Stromal cell of bone marrow (primary cell): ENCODE measurements around the gene PLSCR1.

Source experiments
- DNase-seq: peaks from one replicate; pipeline ENCODE4 v3.0.0-alpha.2; 2012; ENCODE audit warnings: low read depth

Gene PLSCR1, protein sequence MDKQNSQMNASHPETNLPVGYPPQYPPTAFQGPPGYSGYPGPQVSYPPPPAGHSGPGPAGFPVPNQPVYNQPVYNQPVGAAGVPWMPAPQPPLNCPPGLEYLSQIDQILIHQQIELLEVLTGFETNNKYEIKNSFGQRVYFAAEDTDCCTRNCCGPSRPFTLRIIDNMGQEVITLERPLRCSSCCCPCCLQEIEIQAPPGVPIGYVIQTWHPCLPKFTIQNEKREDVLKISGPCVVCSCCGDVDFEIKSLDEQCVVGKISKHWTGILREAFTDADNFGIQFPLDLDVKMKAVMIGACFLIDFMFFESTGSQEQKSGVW

DNA sequence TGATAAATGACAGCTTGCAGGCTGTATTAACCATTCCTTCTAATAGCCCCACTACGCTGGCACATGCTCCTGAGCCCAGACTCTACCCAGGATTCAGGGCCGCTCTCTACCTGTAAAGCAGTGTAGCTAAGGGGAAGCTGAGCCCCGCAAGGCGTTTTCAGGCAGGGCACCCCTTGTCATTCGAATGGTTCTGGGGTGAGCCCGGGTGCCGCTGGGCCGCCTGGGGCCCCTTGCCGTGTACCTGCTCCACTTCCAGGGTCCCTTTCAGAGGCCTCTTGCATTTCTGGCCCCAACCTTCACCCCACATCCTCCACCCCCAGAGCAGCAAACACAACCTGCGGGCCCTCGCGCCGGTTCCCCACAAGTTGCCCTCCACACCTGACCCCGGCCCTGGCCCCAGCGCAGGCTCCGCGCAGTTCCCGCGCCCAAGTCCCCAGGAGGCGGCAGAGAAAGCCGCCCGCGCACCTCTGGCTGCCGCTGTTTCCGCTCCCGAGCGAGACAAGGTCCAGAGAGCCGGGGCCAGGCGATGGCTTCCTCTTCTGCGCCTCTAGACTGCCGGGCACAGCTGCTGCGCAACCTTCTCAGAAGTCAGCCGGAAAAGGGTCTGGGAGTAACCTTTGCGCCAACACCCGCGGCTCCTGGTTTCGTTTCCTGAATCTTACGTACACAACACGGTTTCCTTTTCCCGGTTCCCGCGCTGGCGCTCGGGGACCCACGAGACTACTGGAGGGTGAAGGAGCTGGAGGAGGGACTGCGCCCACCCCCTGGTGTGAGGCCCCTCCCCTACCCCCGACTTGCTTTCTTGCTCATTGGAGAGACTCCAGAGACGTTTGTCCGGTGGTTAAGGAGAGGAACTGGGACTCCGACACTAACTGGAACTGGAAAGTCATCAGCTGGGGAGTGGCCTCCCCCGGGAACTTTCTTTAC is at the start of gene PLSCR1:
PLSCR1 (minus strand) TSS at position 606 of the 927 bp plus-strand sequence. CDS start 8,055 bp downstream, outside the sequence.
- DNase-seq: peak; percentile 92

DNA sequence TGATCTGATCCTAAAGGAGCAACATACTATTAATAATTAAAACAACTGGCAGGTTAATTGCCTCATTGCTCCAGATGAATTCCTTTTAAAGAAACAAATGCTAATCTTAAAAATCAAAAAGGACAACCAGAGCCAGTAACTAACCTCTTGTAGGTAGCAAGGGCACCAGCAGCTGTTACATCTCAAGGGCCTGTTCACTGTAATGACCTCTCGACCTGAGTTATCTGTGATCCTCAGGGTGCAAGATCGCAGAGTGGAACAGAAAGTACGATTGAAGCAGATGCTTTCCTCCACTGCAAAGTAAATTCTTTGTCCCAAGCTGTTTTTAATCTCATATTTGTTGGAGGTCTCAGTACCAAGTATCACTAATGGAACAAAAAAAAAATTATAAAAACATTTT is 49.4 kb upstream of the PLSCR1 start:
- DNase-seq: no peak

DNA sequence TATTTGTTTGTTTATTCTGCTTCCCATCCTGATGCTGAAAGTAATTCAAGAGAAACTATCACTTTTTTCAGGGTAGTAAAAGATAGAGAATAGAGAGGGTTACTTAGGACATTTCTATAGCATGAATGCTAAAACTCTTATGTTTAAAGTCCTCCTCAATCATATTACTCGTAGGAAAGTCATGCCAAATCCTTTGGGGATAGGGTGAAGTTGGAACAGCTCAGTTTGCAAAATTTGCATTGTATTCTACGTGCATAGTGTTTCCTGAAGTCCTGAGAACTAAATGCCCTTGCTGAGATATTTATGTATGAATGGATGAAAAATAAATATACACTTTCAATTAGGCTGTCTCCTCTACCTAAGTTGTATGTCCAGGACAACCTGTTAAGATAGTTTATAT is 46.1 kb upstream of the PLSCR1 start:
- peak; percentile 9 for DNase-seq

DNA sequence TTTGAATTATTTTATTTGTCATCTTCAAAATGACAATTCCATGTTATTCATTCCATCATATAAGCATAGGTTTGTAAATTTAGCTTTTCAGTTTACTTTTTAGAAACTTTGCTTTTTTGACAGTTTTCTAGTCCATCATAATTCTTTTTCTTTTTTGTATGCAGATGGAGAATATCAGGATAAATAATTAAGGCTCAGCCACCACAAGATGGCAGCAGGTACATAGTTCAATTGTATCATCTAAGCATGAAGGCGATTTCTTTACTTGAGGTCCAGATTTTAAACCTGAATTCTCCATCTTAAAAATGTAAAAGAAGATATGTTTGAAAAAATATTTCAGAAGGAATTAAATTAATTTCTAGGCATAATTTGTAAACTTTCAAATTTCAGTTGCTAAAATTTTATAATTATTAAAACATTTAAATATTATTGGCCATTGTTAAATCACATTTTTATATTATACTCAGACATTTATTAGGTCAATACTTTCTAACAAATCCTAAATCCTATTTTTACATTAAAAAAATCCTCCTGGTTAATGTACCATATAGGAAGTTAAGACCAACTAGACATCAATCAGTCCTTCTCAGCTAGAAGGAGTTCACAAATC is 45.6 kb upstream of the PLSCR1 start:
- DNase-seq: peak; percentile 37

DNA sequence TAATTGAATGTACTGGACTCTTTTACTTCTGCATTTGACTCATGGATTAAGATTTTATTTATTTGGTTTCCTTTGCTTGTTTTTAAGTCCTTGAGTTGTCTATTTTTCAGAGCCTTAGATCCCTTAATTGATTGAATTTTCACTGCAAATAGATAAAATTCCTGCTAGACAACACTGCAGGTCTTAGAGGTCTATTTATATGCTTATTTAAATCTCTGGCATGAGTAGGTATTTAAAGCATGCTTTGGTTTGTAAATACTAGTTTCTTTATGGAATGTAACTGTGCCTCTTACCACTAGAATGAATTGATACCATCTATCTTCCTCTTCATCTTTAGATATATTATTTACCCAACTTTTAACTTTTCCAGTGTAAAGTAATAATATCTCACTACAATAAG is 40.7 kb upstream of the PLSCR1 start:
- no peak for DNase-seq

DNA sequence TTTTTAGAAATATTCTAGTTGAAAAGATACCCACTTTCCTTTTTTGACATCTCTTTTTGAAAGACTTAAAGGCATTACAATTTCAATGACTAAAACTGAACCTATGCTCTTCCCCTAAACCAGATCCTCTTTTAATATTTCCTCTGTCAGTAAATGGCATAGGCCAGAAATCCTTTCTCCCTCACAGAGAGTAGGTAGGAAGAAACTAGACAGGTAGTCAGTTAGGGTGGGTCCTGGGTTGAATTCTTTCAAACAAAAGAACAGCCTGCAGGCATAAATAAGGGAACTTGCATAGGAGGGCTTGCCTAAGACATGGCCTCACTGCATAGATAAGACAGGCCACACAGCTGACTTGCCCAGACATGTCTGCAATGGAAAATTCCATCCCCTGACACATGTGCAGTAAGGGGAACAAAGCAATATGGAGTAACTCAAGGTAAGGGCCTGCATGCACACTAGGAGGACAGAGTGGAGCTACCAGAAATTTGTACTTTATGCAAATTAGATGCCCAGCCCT is 37.6 kb upstream of the PLSCR1 start:
- DNase-seq: no peak

DNA sequence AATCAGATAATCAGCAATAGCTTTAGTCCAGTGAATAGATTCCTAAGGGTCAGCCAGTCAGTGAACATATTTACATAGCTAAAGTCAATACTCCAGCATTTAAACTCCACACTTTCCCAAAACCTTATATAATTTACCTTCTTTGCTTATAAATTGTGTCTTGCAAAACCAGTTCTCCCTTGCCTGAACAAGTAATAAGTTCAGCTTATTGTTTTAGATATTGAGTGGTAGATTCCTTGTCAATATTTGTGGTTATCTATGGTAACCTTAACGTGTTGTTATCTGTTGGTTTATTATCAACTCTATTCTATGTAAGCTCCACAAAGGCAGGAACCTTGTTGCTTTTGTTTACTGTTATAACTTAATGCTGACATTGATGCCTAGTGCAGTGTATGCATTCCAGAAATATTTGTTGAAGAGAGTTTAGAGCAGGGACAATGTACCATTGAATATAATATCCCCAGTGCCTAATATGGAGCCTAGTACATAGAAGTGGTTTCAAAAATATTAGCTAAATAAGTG is 36.7 kb upstream of the PLSCR1 start:
- DNase-seq: no peak

DNA sequence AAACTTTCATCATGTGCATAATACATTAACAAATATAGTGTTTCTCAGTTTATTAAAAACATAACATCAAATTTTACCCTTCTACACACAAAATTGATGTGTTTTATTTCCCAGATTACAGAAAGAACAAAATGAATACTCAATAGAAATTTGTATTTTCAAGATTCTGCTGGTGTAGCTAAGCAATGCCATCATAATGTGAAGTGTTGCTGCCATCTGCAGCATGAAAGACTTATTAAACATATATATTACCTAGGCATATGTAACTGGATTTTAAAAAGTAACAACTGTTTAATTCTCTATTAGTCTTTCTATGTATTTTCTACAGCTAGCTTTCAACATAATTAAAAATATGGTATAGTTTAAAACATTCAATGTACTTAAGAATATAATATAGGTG is 33.3 kb upstream of the PLSCR1 start:
- DNase-seq: peak; percentile 36

DNA sequence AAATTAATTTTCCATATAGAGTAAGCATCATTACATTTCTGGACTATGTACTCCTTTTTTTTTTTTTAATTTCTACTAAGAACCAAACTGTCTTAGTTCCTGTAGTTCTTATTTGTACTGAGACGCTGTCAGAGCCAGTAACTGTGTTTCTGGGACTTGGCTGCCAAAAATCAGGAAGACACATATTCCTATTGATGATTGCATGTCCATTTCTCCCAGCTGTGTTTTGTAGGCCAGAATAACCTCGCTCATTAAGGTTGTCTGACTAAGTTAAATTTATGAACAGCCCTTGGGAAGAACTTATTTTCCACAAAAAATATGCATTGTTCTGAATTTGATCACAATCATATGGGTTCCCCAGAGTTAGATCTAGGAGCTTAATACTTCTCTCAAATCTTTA is 31.2 kb upstream of the PLSCR1 start:
- DNase-seq: no peak

DNA sequence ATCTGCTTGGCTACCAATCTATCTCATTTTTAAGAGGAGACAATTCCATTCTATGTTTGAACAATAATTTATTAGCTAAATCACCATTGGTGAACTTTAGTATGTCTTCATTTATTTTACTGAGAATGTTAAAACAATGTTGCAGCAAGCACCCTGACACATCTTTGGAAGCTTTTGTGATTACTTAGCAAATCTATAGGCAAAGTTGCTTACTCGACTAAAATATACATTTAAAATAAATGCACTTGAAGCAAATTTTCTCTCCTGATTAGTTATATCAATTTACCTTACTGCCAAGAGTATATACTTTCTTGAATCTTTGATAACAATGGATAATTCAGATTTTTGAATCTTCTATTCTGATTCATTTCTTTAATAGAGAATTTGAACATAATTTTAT is 29.8 kb upstream of the PLSCR1 start:
- no peak for DNase-seq

DNA sequence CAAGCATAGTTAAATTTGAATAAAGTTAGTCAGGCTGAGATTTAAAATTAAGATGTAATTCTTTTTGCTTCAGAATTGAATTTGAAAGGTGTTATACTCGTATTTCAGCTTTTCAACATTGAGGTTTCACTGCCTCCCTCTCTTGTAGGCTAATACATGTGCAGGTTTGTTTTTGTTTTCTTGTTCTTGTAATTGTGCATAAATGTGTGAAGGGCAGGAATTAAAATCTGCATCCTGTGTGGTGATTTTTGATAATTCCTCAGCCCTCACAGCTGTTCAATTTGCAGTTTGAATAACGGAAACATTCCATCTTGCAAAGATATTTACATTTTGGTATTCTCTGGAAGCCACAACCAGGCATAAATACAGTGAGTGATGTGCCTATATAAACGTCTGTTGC is 24.9 kb upstream of the PLSCR1 start:
- DNase-seq: no peak

DNA sequence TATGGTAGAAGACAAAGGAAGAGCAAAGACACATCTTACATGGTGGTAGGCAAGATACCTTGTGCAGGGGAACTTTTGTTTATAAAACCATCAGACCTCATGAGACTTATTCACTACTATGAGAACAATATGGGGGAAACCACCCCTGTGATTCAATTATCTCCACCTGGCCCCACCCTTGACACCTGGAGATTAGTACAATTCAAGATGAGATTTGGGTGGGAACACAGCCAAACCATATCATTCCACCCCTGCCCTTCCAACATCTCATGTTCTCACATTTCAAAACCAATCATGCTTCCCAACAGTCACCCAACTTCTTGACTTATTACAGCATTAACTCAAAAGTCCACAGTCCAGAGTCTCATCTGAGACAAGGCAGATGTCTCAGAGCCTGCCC is 21.7 kb upstream of the PLSCR1 start:
- no peak for DNase-seq

DNA sequence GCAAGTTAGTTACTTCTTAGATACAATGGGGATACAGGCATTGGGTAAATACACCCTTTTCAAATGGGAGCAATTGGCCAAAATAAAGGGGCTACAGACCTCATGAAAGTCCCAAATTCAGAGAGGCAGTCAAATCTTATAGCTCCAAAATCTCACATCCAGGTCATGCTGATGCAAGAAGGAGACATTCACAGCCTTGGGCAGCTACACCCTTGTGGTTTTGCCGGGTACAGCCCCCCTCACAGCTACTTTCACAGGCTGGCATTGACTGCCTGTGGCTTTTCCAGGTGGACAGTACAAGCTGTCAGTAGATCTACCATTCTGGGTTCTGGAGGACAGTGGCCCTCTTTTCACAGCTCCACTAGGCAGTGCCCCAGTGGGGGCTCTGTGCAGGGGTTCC is 17.5 kb upstream of the PLSCR1 start:
- DNase-seq: no peak

DNA sequence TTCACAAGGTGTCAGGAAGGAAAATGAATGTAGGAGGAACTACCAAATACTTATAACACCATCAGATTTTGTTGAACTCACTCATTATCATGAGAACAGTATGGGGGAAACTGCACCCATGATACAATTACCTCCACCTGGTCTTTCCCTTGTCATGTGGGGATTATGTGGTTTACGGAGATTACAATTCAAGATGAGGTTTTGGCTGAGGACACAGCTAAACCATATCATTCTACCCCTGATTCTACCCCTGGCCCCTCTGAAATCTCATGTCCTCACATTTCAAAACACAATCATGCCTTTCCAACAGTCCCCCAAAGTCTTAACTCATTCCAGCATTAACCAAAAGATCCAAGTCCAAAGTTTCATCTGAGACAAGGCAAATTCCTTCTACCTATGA is 17.1 kb upstream of the PLSCR1 start:
- DNase-seq: no peak

DNA sequence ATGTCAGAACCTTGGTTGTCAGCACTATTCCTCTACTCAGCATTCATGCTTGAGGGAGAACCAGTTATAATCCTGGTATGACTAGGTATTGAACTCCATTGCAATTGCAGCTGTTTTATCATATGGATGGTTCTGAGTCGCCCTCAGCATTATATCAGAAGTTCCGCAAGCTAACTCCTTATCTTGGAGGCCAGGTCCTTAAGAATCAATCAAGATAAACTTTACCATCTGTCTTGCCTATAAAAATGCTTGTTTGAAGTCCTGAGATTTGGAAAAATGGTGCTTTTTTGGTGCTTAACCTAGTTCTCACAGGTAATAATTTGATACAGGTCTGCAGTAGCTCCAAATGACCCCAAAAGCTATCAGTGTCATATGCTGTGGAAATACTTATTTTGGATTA is 16.3 kb upstream of the PLSCR1 start:
- DNase-seq: no peak

DNA sequence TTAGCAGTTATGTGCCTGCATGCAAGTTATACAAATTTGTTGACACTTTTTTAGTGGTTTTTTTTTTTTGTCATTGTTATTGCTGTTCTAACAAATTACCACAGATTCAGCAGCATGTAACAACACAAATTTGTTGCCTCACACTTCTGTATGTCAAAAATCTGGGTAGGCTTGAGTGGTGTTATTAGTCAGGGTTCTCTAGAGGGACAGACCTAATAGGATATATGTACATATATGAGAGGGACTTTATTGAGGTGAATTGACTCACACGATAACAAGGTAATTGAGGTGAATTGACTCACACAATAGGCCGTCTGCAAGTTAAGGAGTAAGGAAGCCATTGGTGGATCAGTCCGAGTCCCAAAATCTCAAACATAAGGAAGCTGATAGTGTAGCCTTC is 15.0 kb upstream of the PLSCR1 start:
- DNase-seq: no peak

DNA sequence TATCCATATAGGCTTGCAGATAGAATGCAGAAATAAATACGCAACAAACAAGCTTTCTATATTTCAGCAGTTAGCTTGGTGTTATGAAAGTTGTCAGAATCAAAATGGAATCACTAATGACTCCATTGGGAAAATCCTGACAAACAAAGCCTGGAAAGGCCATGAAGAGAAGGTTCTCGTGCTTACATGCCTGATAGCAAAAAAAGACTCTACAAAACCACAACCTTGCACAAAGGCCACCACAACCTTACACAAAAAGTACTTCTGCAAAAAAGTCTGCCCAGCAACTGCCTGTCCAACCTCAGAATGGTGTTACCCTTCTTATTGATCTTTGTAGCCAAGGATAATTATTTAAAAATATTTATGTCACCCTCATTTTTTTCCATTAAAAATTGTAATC is 14.4 kb upstream of the PLSCR1 start:
- no peak for DNase-seq

DNA sequence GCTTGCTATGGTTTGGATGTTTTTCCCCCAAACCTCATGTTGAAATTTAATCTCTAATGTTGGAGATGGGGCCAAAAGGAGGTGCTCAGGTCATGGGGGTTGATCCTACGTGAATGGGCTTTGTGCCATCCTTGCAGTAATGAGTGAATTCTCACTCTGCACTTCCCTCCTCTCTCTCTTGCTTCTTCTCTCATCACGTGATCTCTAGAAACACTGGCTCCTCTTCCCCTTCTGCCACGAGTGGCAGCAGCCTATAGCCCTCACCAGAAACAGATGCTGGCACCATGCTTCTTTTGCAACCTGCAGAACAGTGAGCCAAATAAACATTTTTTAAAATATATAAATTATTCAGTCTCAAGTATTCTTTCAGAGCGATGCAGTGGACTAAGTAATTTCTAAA is 13.3 kb upstream of the PLSCR1 start:
- DNase-seq: no peak

DNA sequence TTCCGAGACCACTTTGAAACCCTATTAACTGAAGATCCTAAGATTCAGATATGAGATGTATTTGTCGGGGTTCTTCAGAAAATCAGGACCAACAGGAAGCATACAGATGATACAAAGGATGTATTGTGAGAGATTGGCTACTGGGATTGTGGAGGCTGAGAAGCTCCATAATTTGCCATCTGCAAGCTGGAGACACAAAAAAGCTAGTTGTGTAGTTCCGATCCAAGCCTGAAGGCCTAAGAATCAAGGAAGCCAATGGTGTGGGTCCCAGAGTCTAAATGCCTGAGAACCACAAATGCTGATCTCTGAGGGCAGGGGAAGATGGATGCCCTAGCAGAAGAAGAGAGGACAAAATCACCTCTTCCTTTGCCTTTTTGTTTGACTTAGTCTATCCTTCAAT is 10.9 kb upstream of the PLSCR1 start:
- DNase-seq: no peak

DNA sequence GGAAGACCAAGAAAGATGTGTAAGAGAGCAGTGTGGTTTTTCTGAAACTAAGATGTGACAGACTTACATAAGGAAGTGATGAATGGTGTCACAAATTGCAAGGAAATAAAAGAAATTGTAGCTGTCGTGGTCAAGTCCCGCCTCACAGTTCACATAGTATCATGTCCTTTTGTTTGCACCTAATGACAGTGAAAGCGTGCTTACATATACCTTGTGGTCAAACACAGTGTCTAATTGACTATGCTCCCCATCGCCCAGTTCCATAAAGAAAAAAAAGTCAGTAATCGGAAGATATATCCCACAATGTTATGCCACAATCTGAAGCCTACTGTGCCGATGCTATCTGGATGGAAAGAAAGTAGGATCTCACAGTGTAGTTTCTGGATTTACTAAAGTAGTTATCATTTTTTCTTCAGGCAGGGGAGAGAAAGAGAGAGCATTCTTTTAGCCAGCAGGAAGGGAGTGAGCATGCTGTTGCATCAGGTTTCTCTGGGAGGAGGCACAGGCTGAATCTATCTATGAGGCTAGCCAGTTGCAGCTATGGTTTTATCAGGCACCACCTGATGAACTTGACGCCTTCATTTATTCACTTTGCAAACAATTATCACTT is 9.8 kb upstream of the PLSCR1 start:
- DNase-seq: no peak

DNA sequence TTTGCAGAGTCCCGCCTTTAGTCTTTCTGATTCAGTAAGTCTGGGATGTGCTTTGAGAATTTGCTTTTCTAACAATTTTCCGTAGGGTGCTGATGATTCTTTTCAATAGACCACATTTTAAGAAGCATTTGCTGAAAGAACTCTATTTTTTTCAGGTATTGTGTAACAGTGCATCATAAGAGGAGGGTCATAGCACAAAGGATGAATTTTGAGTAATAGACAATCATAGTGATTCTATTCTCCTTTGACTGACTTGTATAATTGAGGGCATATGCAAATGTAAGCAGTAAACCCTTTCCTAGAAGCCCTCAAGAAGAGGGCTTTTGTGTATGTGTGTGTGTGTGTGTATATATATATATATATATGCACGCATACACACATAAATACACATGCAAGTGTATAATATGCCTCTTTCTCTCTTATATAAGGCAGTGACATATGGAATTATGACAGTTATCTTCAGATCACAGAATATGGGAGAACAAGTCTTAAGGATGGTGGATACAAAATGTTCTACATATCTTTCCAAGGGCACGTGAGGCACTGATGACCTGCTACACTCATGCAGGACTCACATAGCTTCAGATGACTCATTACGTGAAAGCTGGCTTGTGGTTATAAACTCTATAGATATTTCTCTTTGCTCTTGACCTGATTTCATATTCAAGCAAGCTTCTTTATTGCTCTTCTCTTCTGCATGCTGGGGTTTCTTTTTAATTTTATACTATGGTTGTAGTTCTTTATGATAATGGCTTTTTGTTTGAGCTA is 6.5 kb upstream of the PLSCR1 start:
- DNase-seq: peak; percentile 59
